Right lung (tissue), 10 donors: ENCODE data around the gene SEC14L1. TPM values are rescaled to one million over a fixed set of nuclear protein-coding genes. Genes with fewer than 3 reads are reported as not detected.
"Not testable (repeated sequence)": the region's sequence is repeated elsewhere in the genome, so short reads cannot be mapped to it uniquely, and the experiment has no call there.

Experiments used
- DNase-seq, 2 donors: peaks; one replicate each; pipeline ENCODE4 v3.0.0-alpha.2; 2013
- long read RNA-seq, 8 donors: transcript quantifications; one replicate each; lab custom pipeline, GENCODE V29; 2026
- polyA plus RNA-seq, 5 donors: library from polyadenylated mRNA; unstranded; fragments of 120-200 nt; gene quantifications; one replicate each; pipeline versions ENCODE4 v1.2.1 to v1.2.3, GENCODE V29; 2013; ENCODE audit warnings: inconsistent platforms in 1 of 5, low replicate concordance in 1 of 5; ENCODE audit not compliant: insufficient read length in 5 of 5, insufficient read depth in 1 of 5

SEC14L1 gene
- polyA plus RNA-seq: 10 to 100 TPM; 78.0 to 93.8 (median 81.1) TPM
- long read RNA-seq, donor 1, full-length matches to known transcripts: 13 of 44 reads
- long read RNA-seq, donor 1, partial matches to known transcripts: 31 of 44 reads
- long read RNA-seq, donor 1, other reads (novel, unspliced or antisense): 0 of 44 reads
- long read RNA-seq, donor 2, full-length matches to known transcripts: 4 of 10 reads
- long read RNA-seq, donor 2, partial matches to known transcripts: 0 of 10 reads
- long read RNA-seq, donor 2, other reads (novel, unspliced or antisense): 6 of 10 reads
- long read RNA-seq, donor 3, full-length matches to known transcripts: 6 of 11 reads
- long read RNA-seq, donor 3, partial matches to known transcripts: 0 of 11 reads
- long read RNA-seq, donor 3, other reads (novel, unspliced or antisense): 5 of 11 reads
- long read RNA-seq, donor 4, full-length matches to known transcripts: 8 of 8 reads
- long read RNA-seq, donor 4, partial matches to known transcripts: 0 of 8 reads
- long read RNA-seq, donor 4, other reads (novel, unspliced or antisense): 0 of 8 reads
- long read RNA-seq, donor 5, full-length matches to known transcripts: 4 of 18 reads
- long read RNA-seq, donor 5, partial matches to known transcripts: 14 of 18 reads
- long read RNA-seq, donor 5, other reads (novel, unspliced or antisense): 0 of 18 reads
- long read RNA-seq, donor 6, full-length matches to known transcripts: 9 of 19 reads
- long read RNA-seq, donor 6, partial matches to known transcripts: 10 of 19 reads
- long read RNA-seq, donor 6, other reads (novel, unspliced or antisense): 0 of 19 reads
- long read RNA-seq, donor 7, full-length matches to known transcripts: 7 of 14 reads
- long read RNA-seq, donor 7, partial matches to known transcripts: 7 of 14 reads
- long read RNA-seq, donor 7, other reads (novel, unspliced or antisense): 0 of 14 reads
- long read RNA-seq, donor 8, full-length matches to known transcripts: 6 of 6 reads
- long read RNA-seq, donor 8, partial matches to known transcripts: 0 of 6 reads
- long read RNA-seq, donor 8, other reads (novel, unspliced or antisense): 0 of 6 reads

- DNase-seq: no peak
Measured at GRCh38 chr17:77140878-77141767, at the start of gene SEC14L1. Gene SEC14L1, plus strand, starts transcription at chr17:77140969. Its CDS starts 2,628 bp downstream, at chr17:77143597.

- no peak for DNase-seq
Measured at GRCh38 chr17:77092025-77092424, 48.7 kb upstream of the SEC14L1 start.

- DNase-seq: no peak
Measured at GRCh38 chr17:77095461-77095860, 45.3 kb upstream of the SEC14L1 start.

GRCh38 chr17:77096570-77097214, 44.1 kb upstream of the SEC14L1 start:
- DNase-seq: peak in 1 of 2 donors; percentile 36

GRCh38 chr17:77097631-77098180, 43.1 kb upstream of the SEC14L1 start:
- no peak for DNase-seq

- peak; percentile 76 to 81 for DNase-seq
Measured at GRCh38 chr17:77098884-77099545, 41.8 kb upstream of the SEC14L1 start.

GRCh38 chr17:77099997-77100396, 40.8 kb upstream of the SEC14L1 start:
- DNase-seq: no peak

GRCh38 chr17:77101521-77102410, 39.0 kb upstream of the SEC14L1 start:
- DNase-seq: no peak

- DNase-seq: not testable (repeated sequence)
Measured at GRCh38 chr17:77102411-77103134, 38.2 kb upstream of the SEC14L1 start.

GRCh38 chr17:77105706-77106105, 35.1 kb upstream of the SEC14L1 start:
- no peak for DNase-seq

- DNase-seq: no peak
Measured at GRCh38 chr17:77106874-77107358, 33.9 kb upstream of the SEC14L1 start.

- DNase-seq: no peak
Measured at GRCh38 chr17:77107506-77108433, 33.0 kb upstream of the SEC14L1 start.

- no peak for DNase-seq
Measured at GRCh38 chr17:77109159-77109759, 31.5 kb upstream of the SEC14L1 start.

GRCh38 chr17:77109764-77110359, 30.9 kb upstream of the SEC14L1 start:
- peak in 1 of 2 donors; percentile 39 for DNase-seq

GRCh38 chr17:77111165-77111933, 29.4 kb upstream of the SEC14L1 start:
- DNase-seq: not testable (repeated sequence)
